ENCODE data around the gene BIN1.

The BIN1 gene

GRCh38 chr2:127012868-127013267 is 94.1 kb downstream of the BIN1 start:
- no peak for DNase-seq

GRCh38 chr2:127012215-127012614 is 94.7 kb downstream of the BIN1 start:
- DNase-seq, result no peak

GRCh38 chr2:127011796-127012195 is 95.2 kb downstream of the BIN1 start:
- DNase-seq, result no peak

GRCh38 chr2:127011231-127011661 is 95.7 kb downstream of the BIN1 start:
- no peak for DNase-seq

GRCh38 chr2:127008265-127009015 is 98.5 kb downstream of the BIN1 start:
- DNase-seq, result no peak

GRCh38 chr2:127007652-127008051 is 99.3 kb downstream of the BIN1 start:
- DNase-seq, result no peak

GRCh38 chr2:127006962-127007361 is 100.0 kb downstream of the BIN1 start:
- DNase-seq, result no peak

GRCh38 chr2:127004893-127005600 is 101.9 kb downstream of the BIN1 start:
- no peak for DNase-seq

GRCh38 chr2:127003070-127003800 is 103.7 kb downstream of the BIN1 start:
- DNase-seq, result no peak

GRCh38 chr2:127001751-127002150 is 105.2 kb downstream of the BIN1 start:
- no peak for DNase-seq

GRCh38 chr2:127000937-127001336 is 106.0 kb downstream of the BIN1 start:
- no peak for DNase-seq

GRCh38 chr2:127000194-127000593 is 106.8 kb downstream of the BIN1 start:
- DNase-seq, result no peak

- no peak for DNase-seq
Measured at GRCh38 chr2:126999106-126999756, 107.7 kb downstream of the BIN1 start.

- DNase-seq, result no peak
Measured at GRCh38 chr2:126998486-126998885, 108.5 kb downstream of the BIN1 start.
